Colonic mucosa (tissue), 4 donors: ENCODE measurements around the gene UBAC2. TPM values are rescaled to one million over a fixed set of nuclear protein-coding genes. Genes with fewer than 3 reads are reported as not detected.

Experiments used
- DNase-seq: peaks from one replicate; pipeline ENCODE4 v3.0.0-alpha.2; 2020
- H3K27ac ChIP-seq: fragments of 200-600 bp; one replicate; pipeline ENCODE4 v1.8.0; 2021
- H3K27me3 ChIP-seq: fragments of 200-600 bp; one replicate; pipeline ENCODE4 v1.8.0; 2021
- H3K36me3 ChIP-seq: fragments of 200-600 bp; one replicate; pipeline ENCODE4 v1.8.0; 2021
- H3K4me1 ChIP-seq: fragments of 200-600 bp; one replicate; pipeline ENCODE4 v1.8.0; 2021; ENCODE audit warnings: mild to moderate bottlenecking
- H3K4me3 ChIP-seq: fragments of 200-600 bp; one replicate; pipeline ENCODE4 v1.8.0; 2021
- H3K9ac ChIP-seq, 2 donors: one replicate each; pipeline ENCODE4 v1.7.0; 2013; ENCODE audit warnings: control low read depth in 2 of 2, low read depth in 2 of 2, low read length in 2 of 2
- H3K9me3 ChIP-seq: fragments of 200-600 bp; one replicate; pipeline ENCODE4 v1.8.0; 2021
- CTCF ChIP-seq: fragments of 200-600 bp; IDR thresholded peaks from one replicate; pipeline ENCODE4 v1.8.0; 2022; ENCODE audit warnings: antibody characterized with exemption, mild to moderate bottlenecking
- intact Hi-C: fragments of 100-400 bp; cut with DNase I; formaldehyde crosslinking; loops from one replicate; pipeline ENCODE4 v1.14.1; 2022
- total RNA-seq, 2 donors: library from RNA; stranded (reverse); fragmentation: NEBNext Ultra II Directional in 1 of 2; extraction: Animal tissue kit (Norgen Biotek cat#: 25700) in 1 of 2; gene quantifications; one replicate each; pipeline ENCODE4 v1.2.1, GENCODE V29; 2021
- donor health status: healthy.
- donor health status: DM: no; HTN: no; CAD: no.
- donor health status: DM: no; HTN: no; CAD: no.

Gene UBAC2
- total RNA-seq, 2 donors from 2014 or later = 67.6 to 88.4 TPM

DNA sequence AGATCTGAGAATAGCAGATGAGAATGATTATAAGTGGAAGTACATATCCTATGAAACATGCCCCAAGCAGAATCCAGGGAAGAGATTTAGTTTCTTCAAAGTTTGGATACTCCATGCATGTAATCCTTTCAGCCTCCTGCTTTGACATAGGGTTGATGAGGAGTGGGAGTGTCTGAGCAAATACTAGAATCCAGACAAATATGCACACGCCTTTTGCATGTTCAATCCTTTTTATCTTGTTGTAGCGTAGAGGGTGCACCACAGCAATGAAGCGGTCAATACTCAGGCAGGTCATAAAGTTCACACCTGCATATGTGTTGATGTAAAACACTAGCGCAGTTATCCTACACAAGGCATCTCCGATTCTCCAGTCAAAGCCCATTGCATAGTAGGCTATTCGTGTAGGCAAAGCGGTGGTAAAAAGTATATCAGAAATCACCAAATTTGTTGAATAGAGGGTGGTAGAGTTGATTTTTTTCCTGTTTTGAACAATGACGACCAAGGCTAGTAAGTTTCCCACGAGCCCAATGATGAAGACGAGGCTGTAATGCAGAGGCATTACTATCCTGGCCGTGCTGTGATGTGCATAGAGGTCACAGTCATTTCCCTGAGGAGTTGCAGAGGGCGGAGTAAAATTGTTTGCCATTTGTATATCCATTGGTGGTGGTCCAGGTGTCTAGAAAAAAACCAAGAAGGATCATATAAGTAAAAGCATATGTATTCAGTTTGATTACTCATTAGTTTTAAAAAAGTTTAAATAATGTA, 95.0 kb downstream of the UBAC2 start:
- Histone ChIP-seq H3K36me3 (no peaks in the 10 kb centered on the region), H3K27ac (no peak overlapping the region), H3K4me1 (peaks cover 7% of the 10 kb centered on the region), H3K9ac (no peak overlapping the region), H3K9me3 (no peaks in the 10 kb centered on the region), H3K27me3 (no peaks in the 10 kb centered on the region), H3K4me3 (no peak overlapping the region)
- intact Hi-C loops = no loop called here
- DNase-seq = no peak
- TF ChIP-seq CTCF = no peak

DNA sequence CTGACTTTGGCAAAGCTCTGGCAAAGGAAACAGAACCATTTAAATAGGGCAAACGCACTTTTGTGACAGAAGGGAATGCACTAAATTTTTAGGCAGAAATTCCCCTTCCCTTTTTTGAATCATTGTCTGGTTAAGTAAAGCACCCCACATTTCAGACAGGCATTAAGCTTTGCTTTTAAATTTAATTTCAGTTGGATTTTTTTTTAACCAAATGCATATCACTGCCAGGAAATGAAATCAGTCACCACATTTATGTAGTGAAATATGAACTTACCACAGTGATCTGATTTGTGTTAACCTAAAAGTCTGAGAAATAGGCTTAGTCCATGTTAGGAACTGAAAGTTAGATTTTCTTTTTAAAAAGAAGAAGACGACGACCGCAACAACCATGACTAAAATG, 95.7 kb downstream of the UBAC2 start:
- Histone ChIP-seq H3K36me3 (no peaks in the 10 kb centered on the region), H3K9ac (no peak overlapping the region), H3K27ac (peak overlapping the region; percentile 30), H3K4me1 (peaks cover 7% of the 10 kb centered on the region), H3K4me3 (no peak overlapping the region), H3K27me3 (no peaks in the 10 kb centered on the region), H3K9me3 (no peaks in the 10 kb centered on the region)
- no peak for DNase-seq
- no peak for TF ChIP-seq CTCF
- intact Hi-C loops = no loop called here

DNA sequence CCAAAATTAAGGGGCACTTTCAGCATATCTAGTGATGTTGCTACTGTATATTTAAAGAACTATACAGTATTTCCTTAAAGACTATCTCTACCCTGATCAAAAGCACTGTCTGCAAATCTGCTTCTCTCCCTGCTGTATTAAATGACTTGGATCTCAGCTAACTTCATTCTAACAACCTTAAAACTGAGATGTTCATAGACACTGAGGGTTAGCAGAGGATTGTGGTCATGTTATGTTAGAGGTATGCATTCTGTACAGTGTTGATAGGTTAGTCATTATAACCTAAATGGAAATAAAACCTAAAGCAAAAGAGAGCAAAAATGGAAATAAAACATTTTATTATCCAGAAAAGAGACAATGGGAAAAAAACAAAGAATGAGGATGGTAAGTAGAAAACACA, 96.7 kb downstream of the UBAC2 start:
- H3K27me3 ChIP-seq = no peaks in the 10 kb centered on the region
- no peak overlapping the region for H3K9ac ChIP-seq
- peak overlapping the region; percentile 30 for H3K27ac ChIP-seq
- no peak overlapping the region for H3K4me3 ChIP-seq
- peaks cover 7% of the 10 kb centered on the region for H3K4me1 ChIP-seq
- H3K36me3 ChIP-seq = no peaks in the 10 kb centered on the region
- DNase-seq = no peak
- no peaks in the 10 kb centered on the region for H3K9me3 ChIP-seq
- intact Hi-C loops = no loop called here
- TF ChIP-seq CTCF = no peak

GRCh38 chr13:99298056-99298455, 97.4 kb downstream of the UBAC2 start:
- no peak for DNase-seq
- TF ChIP-seq CTCF = no peak
- intact Hi-C loops = no loop called here
- Histone ChIP-seq H3K4me1 (peaks cover 7% of the 10 kb centered on the region), H3K9me3 (no peaks in the 10 kb centered on the region), H3K36me3 (no peaks in the 10 kb centered on the region), H3K9ac (no peak overlapping the region), H3K4me3 (no peak overlapping the region), H3K27me3 (no peaks in the 10 kb centered on the region), H3K27ac (peak overlapping the region; percentile 30)

- Histone ChIP-seq H3K9ac (no peak overlapping the region), H3K27me3 (no peaks in the 10 kb centered on the region), H3K4me1 (peaks cover 4% of the 10 kb centered on the region), H3K27ac (peak overlapping the region; percentile 2), H3K4me3 (no peak overlapping the region), H3K36me3 (no peaks in the 10 kb centered on the region), H3K9me3 (no peaks in the 10 kb centered on the region)
- intact Hi-C loops = no loop called here
- no peak for DNase-seq
- TF ChIP-seq CTCF = no peak
Measured at GRCh38 chr13:99299256-99299919, 98.7 kb downstream of the UBAC2 start.
